Measurements from ENCODE around the gene GLT6D1.

Gene GLT6D1

GRCh38 chr9:135582966-135583687, 56.2 kb downstream of the GLT6D1 start:
- no peak for DNase-seq

- no peak for DNase-seq
These were observed 56.8 kb downstream of the GLT6D1 start for GRCh38 chr9:135582541-135582940.

- no peak for DNase-seq
These were observed 57.5 kb downstream of the GLT6D1 start for GRCh38 chr9:135581636-135582426.

- no peak for DNase-seq
These were observed 58.5 kb downstream of the GLT6D1 start for GRCh38 chr9:135580664-135581380.

- no peak for DNase-seq
These were observed 59.3 kb downstream of the GLT6D1 start for GRCh38 chr9:135579889-135580660.

GRCh38 chr9:135579356-135579755, 60.0 kb downstream of the GLT6D1 start:
- no peak for DNase-seq

GRCh38 chr9:135577256-135577655, 62.1 kb downstream of the GLT6D1 start:
- DNase-seq, result no peak

GRCh38 chr9:135575995-135576631, 63.2 kb downstream of the GLT6D1 start:
- no peak for DNase-seq

- no peak for DNase-seq
These were observed 64.4 kb downstream of the GLT6D1 start for GRCh38 chr9:135574943-135575342.

- DNase-seq, result no peak
These were observed 65.0 kb downstream of the GLT6D1 start for GRCh38 chr9:135574331-135574730.

Data from SIG-M5 (cell line).